Mononuclear cell (primary cell): Measurements from ENCODE around the gene CELSR3. TPM values are rescaled to one million over a fixed set of nuclear protein-coding genes. Genes with fewer than 3 reads are reported as not detected.

Experiments
- H3K27me3 ChIP-seq: 2 replicates; pipeline ENCODE4 v1.6.0; 2011; ENCODE audit warnings: low read length, control low read depth; ENCODE audit not compliant: insufficient read depth
- H3K4me1 ChIP-seq: 2 replicates; pipeline ENCODE4 v1.5.1; 2011; ENCODE audit warnings: mild to moderate bottlenecking, low read length, control low read depth; ENCODE audit not compliant: insufficient read depth
- H3K4me3 ChIP-seq: 2 replicates; pipeline ENCODE4 v1.5.1; 2011; ENCODE audit warnings: mild to moderate bottlenecking, low read length, moderate library complexity
- H3K9me3 ChIP-seq: 2 replicates; pipeline ENCODE4 v1.5.1; 2011; ENCODE audit warnings: low read depth, mild to moderate bottlenecking, control low read depth, low read length
- total RNA-seq: library from RNA; depleted of rRNA; stranded (reverse); fragments of >200 nt; gene quantifications from one replicate; pipeline ENCODE4 v1.2.3, GENCODE V29; 2012

The CELSR3 gene
- total RNA-seq, 1 donor: 2.6 TPM

GRCh38 chr3:48690846-48691458 is 28.3 kb upstream of the CELSR3 start:
- Histone ChIP-seq H3K9me3 (no peaks in the 10 kb centered on the region), H3K4me1 (peaks cover 8% of the 10 kb centered on the region), H3K27me3 (no peaks in the 10 kb centered on the region), H3K4me3 (no peak overlapping the region)

- Histone ChIP-seq H3K27me3 (no peaks in the 10 kb centered on the region), H3K4me3 (no peak overlapping the region), H3K9me3 (no peaks in the 10 kb centered on the region), H3K4me1 (peaks cover 19% of the 10 kb centered on the region)
Measured at GRCh38 chr3:48689384-48689783, 26.7 kb upstream of the CELSR3 start.

GRCh38 chr3:48688737-48689075 is 26.0 kb upstream of the CELSR3 start:
- Histone ChIP-seq H3K27me3 (no peaks in the 10 kb centered on the region), H3K9me3 (no peaks in the 10 kb centered on the region), H3K4me1 (peaks cover 24% of the 10 kb centered on the region)

GRCh38 chr3:48688032-48688736 is 25.5 kb upstream of the CELSR3 start:
- Histone ChIP-seq H3K4me1 (peaks cover 24% of the 10 kb centered on the region), H3K4me3 (no peak overlapping the region), H3K27me3 (no peaks in the 10 kb centered on the region), H3K9me3 (no peaks in the 10 kb centered on the region)

More at GRCh38 chr3:48688737-48689075, 26.0 kb upstream of the CELSR3 start:
- no peak overlapping the region for H3K4me3 ChIP-seq

- H3K27me3 ChIP-seq: no peaks in the 10 kb centered on the region
- no peaks in the 10 kb centered on the region for H3K9me3 ChIP-seq
- H3K4me3 ChIP-seq: no peak overlapping the region
- peaks cover 24% of the 10 kb centered on the region for H3K4me1 ChIP-seq
Measured at GRCh38 chr3:48687220-48687678, 24.6 kb upstream of the CELSR3 start.

- Histone ChIP-seq H3K27me3 (no peaks in the 10 kb centered on the region), H3K4me1 (peaks cover 24% of the 10 kb centered on the region), H3K9me3 (no peaks in the 10 kb centered on the region), H3K4me3 (no peak overlapping the region)
Measured at GRCh38 chr3:48686538-48687219, 24.0 kb upstream of the CELSR3 start.

GRCh38 chr3:48685603-48686511 is 23.2 kb upstream of the CELSR3 start, which contains the start of gene NCKIPSD:
Gene NCKIPSD (minus strand): TSS chr3:48685915. CDS start chr3:48685807, 108 bp downstream.
- H3K4me1 ChIP-seq: peaks cover 24% of the 10 kb centered on the region
- H3K4me3 ChIP-seq: peak within 1 kb of the TSS; percentile 76
- no peaks in the 10 kb centered on the region for H3K9me3 ChIP-seq
- H3K27me3 ChIP-seq: no peaks in the 10 kb centered on the region

GRCh38 chr3:48685293-48685602 is 22.6 kb upstream of the CELSR3 start:
- Histone ChIP-seq H3K27me3 (no peaks in the 10 kb centered on the region), H3K4me1 (peaks cover 26% of the 10 kb centered on the region), H3K9me3 (no peaks in the 10 kb centered on the region), H3K4me3 (peak overlapping the region; percentile 76)

- Histone ChIP-seq H3K9me3 (no peaks in the 10 kb centered on the region), H3K4me1 (peaks cover 32% of the 10 kb centered on the region), H3K27me3 (no peaks in the 10 kb centered on the region), H3K4me3 (no peak overlapping the region)
Measured at GRCh38 chr3:48684480-48685143, 21.9 kb upstream of the CELSR3 start.

- H3K4me3 ChIP-seq: no peak overlapping the region
Measured at GRCh38 chr3:48684054-48684349, 21.3 kb upstream of the CELSR3 start.

GRCh38 chr3:48682786-48683185 is 20.1 kb upstream of the CELSR3 start:
- H3K4me3 ChIP-seq: no peak overlapping the region
- H3K27me3 ChIP-seq: no peaks in the 10 kb centered on the region
- H3K4me1 ChIP-seq: peaks cover 37% of the 10 kb centered on the region
- no peaks in the 10 kb centered on the region for H3K9me3 ChIP-seq

More at GRCh38 chr3:48684054-48684349, 21.3 kb upstream of the CELSR3 start:
- Histone ChIP-seq H3K27me3 (no peaks in the 10 kb centered on the region), H3K9me3 (no peaks in the 10 kb centered on the region), H3K4me1 (peaks cover 37% of the 10 kb centered on the region)

- Histone ChIP-seq H3K9me3 (no peaks in the 10 kb centered on the region), H3K4me1 (peaks cover 37% of the 10 kb centered on the region), H3K4me3 (no peak overlapping the region), H3K27me3 (no peaks in the 10 kb centered on the region)
Measured at GRCh38 chr3:48681974-48682610, 19.4 kb upstream of the CELSR3 start.

GRCh38 chr3:48681541-48681880 is 18.8 kb upstream of the CELSR3 start:
- no peak overlapping the region for H3K4me3 ChIP-seq
- H3K9me3 ChIP-seq: no peaks in the 10 kb centered on the region
- H3K27me3 ChIP-seq: no peaks in the 10 kb centered on the region
- H3K4me1 ChIP-seq: peaks cover 35% of the 10 kb centered on the region

- Histone ChIP-seq H3K4me1 (peaks cover 29% of the 10 kb centered on the region), H3K27me3 (no peaks in the 10 kb centered on the region)
Measured at GRCh38 chr3:48680811-48681540, 18.3 kb upstream of the CELSR3 start.

More at GRCh38 chr3:48680811-48681540, 18.3 kb upstream of the CELSR3 start:
- H3K9me3 ChIP-seq: no peaks in the 10 kb centered on the region
- H3K4me3 ChIP-seq: no peak overlapping the region
